Camera-type eye (tissue), 1 donor: ENCODE data around the gene TNFRSF6B. TPM values are rescaled to one million over a fixed set of nuclear protein-coding genes. Genes with fewer than 3 reads are reported as not detected.

Experiments used
- total RNA-seq: library from RNA; depleted of rRNA; stranded (reverse); fragments of >200 nt; gene quantifications from one replicate; pipeline ENCODE4 v1.2.3, GENCODE V29; 2014

Gene TNFRSF6B, protein sequence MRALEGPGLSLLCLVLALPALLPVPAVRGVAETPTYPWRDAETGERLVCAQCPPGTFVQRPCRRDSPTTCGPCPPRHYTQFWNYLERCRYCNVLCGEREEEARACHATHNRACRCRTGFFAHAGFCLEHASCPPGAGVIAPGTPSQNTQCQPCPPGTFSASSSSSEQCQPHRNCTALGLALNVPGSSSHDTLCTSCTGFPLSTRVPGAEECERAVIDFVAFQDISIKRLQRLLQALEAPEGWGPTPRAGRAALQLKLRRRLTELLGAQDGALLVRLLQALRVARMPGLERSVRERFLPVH
- 5.4 TPM for total RNA-seq

DNA sequence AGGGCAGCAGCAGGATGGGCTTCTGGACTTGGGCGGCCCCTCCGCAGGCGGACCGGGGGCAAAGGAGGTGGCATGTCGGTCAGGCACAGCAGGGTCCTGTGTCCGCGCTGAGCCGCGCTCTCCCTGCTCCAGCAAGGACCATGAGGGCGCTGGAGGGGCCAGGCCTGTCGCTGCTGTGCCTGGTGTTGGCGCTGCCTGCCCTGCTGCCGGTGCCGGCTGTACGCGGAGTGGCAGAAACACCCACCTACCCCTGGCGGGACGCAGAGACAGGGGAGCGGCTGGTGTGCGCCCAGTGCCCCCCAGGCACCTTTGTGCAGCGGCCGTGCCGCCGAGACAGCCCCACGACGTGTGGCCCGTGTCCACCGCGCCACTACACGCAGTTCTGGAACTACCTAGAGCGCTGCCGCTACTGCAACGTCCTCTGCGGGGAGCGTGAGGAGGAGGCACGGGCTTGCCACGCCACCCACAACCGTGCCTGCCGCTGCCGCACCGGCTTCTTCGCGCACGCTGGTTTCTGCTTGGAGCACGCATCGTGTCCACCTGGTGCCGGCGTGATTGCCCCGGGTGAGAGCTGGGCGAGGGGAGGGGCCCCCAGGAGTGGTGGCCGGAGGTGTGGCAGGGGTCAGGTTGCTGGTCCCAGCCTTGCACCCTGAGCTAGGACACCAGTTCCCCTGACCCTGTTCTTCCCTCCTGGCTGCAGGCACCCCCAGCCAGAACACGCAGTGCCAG, at the start of gene TNFRSF6B:
TNFRSF6B (plus strand) TSS at position 25 of the 729 bp plus-strand sequence; CDS start at position 141, 116 bp downstream.

DNA sequence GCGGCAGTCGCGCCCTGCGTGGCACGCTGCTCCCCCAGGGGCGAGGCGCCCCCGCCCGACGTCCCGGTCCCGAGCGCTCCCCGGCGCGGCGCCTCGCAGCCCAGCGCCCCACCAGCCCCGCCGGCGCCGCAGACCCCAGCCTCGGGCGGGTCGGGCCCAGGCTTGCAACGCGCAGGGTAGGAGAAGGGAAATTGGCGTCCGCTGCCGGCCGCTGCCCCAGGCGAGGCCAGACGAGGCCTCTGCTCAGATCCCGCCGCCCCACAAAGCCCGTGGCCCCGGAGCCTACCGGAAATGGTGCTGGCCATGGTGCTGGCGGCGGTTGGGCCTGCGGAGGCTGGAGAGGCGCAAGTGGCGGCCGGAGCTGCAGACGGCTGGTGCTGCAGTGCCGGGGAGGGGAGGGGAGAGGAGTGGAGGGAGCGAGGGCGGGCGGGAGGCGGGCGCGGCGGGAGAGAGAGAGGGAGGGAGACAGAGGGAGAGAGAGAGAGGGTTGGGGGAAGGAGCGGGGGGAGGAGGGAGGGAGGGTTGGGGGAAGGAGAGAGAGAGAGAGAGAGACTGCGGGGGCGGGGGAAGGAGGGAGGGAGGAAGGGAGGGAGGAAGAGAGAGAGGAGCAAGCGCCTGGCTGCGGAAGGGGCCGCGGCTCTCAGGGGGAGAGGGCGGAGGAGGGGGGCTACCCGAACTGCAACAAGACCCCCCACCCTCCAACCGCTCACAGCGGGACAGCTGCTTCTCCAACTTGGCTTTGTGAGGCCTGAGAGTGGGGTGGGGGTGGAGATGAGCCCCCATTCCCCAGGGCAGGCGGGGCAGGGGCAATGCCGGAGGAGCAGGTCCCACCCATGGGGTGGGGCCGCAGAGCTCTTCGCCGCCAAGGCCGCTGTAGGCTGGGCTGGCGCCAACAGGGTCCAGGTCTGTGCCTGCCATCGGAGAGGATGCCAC, 43.1 kb upstream of the TNFRSF6B start, which contains the start of gene STMN3:
STMN3 (minus strand) TSS at position 384 of the 933 bp plus-strand sequence; CDS start at position 305, 79 bp downstream.

DNA sequence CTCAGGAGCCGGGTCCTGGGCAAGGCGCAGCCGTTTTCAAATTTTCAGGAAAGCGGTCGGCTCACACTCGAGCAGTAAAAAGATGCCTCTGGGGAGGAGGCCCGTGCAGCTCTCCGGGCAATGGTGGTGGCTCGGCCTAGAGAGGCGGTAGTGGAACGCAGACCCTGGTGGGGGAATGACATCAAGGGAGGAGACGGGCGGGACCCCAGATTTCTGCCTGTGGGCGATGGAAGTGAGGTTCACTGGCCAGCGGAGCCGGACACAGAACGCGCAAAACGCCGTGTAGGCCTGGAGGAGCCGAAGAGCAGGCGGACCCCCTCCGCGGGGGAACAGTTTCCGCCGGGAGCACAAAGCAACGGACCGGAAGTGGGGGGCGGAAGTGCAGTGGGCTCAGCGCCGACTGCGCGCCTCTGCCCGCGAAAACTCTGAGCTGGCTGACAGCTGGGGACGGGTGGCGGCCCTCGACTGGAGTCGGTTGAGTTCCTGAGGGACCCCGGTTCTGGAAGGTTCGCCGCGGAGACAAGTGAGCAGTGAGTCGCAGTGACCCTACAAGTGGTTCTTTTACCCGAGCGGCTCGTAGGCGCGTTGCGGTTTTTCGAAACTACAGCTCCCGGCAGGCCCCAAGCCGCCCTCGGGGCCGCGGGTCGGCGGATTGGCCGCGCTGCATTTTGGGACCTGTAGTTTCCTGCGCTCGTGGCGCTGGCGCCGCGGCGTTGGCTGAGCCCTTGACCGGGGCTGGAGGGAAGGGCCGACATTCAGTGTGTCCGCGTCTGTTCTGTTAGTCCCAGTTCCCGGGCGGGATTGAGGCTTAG, 38.3 kb upstream of the TNFRSF6B start, which contains the start of gene RTEL1:
RTEL1 (plus strand) TSS at position 376 of the 812 bp plus-strand sequence. CDS start 1,091 bp downstream, outside the sequence.

DNA sequence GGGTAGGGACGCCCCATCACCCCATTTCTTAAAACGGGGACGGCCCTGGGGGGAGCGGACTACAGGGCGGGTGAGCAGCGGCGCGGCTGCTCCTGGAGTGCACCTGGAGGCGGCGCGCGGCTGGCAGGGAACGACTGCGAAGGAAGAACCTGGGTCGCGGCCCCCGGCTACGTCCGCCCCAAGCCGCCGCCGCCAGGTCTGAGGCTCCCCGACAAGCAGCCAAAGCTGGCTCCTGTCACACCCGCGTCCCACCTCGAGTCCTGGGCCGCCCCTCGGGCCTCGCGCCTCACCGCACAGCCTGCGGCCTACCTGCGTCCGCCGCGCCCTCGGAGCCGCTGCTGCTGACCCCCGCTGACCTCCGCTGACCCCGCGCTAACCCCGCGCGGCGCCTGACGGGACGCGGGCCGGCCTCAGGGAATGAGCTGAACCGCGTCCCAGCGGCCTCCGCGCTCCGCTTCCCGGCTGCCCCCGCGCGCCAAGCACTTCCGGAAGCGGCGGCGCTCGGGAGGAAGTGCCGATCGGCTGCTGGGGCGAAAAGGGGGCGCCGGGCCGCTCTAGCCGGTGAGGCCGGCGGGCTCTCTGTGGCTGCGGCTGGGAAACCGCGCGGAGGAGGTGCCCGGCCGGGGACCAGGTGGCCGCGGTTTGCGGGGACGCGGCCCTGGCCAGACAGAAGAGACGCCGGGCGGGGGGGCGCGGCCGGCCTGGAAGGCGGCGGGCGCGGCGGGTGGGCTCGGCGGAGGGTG, 11.3 kb downstream of the TNFRSF6B start, which contains the start of the genes ARFRP1 and ZGPAT:
ARFRP1 (minus strand) TSS at position 419 of the 743 bp plus-strand sequence. CDS start 885 bp downstream, outside the sequence.
ZGPAT (plus strand) TSS at position 482 of the 743 bp plus-strand sequence. CDS start 542 bp downstream, outside the sequence.

DNA sequence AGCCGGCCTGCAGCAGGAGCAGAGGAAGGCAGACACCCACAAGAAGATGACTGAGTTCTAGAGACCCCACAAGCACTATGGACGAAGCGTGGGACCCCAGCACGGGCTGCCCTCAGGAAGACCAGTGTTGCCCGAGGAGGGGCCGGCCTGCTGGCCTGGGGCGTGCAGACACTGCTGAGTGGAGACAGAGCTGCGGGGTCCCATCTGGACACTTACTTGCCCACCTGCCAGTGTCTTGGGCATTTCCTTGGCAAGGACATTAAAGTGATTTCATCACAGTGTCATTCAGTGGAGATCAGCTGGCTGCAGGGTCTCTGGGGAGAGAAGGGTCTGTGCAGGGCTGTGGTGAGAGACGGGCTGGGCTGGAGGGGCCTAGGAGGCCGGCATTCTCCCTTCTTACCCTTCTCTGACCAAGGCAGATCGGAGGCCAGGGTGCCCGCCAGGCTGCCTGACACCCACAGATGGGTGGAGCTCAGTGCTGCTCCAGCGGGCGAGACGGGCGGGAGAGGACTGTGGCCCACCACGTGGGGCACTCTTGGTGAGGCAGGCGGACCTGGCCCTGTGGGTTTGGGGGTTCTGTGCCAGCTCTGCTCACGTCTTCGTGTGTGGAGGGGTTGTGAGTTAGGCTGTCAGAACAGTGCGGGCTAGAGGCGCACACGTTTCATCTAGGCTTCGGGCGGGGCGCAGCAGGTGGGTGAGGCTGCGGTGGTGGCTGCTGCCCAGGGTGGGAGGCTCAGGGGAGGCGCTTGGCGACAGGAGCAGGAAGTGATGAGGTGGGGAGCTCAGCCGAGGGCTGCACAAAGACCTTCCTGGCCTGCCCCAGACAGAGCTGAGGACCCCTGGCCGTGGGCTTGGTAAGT, 39.6 kb downstream of the TNFRSF6B start, which contains the start of gene LIME1:
LIME1 (plus strand) TSS at position 806 of the 860 bp plus-strand sequence. CDS start 886 bp downstream, outside the sequence.

DNA sequence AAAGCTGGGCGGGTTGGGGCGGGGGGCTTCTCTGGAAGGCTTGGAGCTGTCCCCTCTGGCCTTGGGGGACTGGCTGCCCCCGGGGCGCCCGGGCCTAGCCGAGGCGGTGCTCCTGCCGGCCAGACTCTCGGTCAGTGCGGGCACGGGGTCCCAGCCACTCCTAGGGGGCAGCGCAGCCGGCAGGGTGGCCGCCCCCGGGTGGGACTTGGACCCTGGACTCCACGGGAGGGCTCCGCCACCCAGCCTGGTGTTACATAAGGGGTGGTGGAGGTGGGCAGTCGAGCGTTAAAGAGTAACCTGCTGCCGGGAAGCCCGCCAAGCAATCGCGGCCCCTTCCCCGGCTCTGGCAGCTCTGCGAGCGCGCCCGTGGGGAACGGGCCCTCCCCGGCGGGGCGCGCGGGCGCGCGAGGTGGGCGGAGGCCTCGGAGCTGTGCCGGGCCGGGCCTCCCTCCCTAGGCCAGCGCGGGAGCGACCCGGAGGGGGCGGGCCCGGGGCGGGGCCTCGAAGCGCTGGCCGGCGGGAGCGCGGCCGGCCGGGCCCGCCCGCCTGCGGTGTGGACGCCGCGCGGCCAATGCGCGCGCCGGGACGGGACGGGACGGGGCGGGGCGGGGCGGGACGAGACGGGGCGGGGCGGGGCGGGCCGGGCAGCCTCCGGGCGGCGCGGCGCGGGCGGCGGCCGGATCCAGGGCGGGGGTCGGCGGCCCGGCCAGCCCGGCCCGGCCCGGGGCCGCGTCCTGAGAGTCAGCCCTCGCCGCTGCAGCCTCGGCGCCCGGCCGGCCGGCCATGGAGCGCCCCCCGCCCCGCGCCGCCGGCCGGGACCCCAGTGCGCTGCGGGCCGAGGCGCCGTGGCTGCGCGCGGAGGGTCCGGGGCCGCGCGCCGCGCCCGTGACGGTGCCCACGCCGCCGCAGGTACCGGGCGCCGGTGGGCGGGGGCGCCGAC, 42.9 kb downstream of the TNFRSF6B start, which contains the start of gene SLC2A4RG:
SLC2A4RG (plus strand) TSS at position 647 of the 940 bp plus-strand sequence; CDS start at position 784, 137 bp downstream.

Other genes starting within 250 kb of the TNFRSF6B start
- gene KCNQ2, start 224.0 kb upstream of the TNFRSF6B start, total RNA-seq = 31.6 TPM
- gene EEF1A2, start 197.6 kb upstream of the TNFRSF6B start, total RNA-seq = 87.6 TPM
- gene PPDPF, start 175.9 kb upstream of the TNFRSF6B start, total RNA-seq = 104 TPM
- gene PTK6, start 159.3 kb upstream of the TNFRSF6B start, total RNA-seq = 1.3 TPM
- not detected for gene SRMS, start 148.9 kb upstream of the TNFRSF6B start, total RNA-seq
- 1.0 TPM for gene FNDC11, start 142.5 kb upstream of the TNFRSF6B start, total RNA-seq
- 25.6 TPM for gene HELZ2, start 122.4 kb upstream of the TNFRSF6B start, total RNA-seq
- gene GMEB2, start 69.6 kb upstream of the TNFRSF6B start, total RNA-seq = 10.9 TPM
- gene STMN3, start 43.2 kb upstream of the TNFRSF6B start, total RNA-seq = 51.6 TPM
- 51.3 TPM for gene RTEL1, start 38.3 kb upstream of the TNFRSF6B start, total RNA-seq
- gene ARFRP1, start 11.3 kb downstream of the TNFRSF6B start, total RNA-seq = 39.7 TPM
- gene ZGPAT, start 11.4 kb downstream of the TNFRSF6B start, total RNA-seq = 31.1 TPM
- gene LIME1, start 40.0 kb downstream of the TNFRSF6B start, total RNA-seq = 16.5 TPM
- gene SLC2A4RG, start 43.1 kb downstream of the TNFRSF6B start, total RNA-seq = 32.0 TPM
- gene ZBTB46, start 134.6 kb downstream of the TNFRSF6B start, total RNA-seq = 12.1 TPM
- gene ABHD16B, start 164.8 kb downstream of the TNFRSF6B start, total RNA-seq = not detected
- 69.2 TPM for gene TPD52L2, start 168.6 kb downstream of the TNFRSF6B start, total RNA-seq
- gene DNAJC5, start 198.5 kb downstream of the TNFRSF6B start, total RNA-seq = 55.5 TPM